RWPE2 (cell line): ENCODE data around the gene BMP7.

Experiments
- ATAC-seq: fragments of 200-7000 bp; cut with Tn5 transposase; 3 replicates; pipeline ENCODE4 v1.9.1; 2021; ENCODE audit warnings: low read depth
- DNase-seq: peaks from one replicate; pipeline ENCODE4 v3.0.0-alpha.2; 2020; ENCODE audit warnings: low spot score
- H3K27ac ChIP-seq: fragments of 450-650 bp; 2 replicates; pipeline ENCODE4 v1.5.1; 2017; ENCODE audit warnings: mild to moderate bottlenecking; ENCODE audit not compliant: poor library complexity, severe bottlenecking
- H3K27me3 ChIP-seq: fragments of 250-450 bp; sonication (Bioruptor Pico); 2 replicates; pipeline ENCODE4 v1.5.1; 2021; ENCODE audit warnings: mild to moderate bottlenecking, moderate library complexity; ENCODE audit not compliant: insufficient read depth, poor library complexity, severe bottlenecking
- H3K36me3 ChIP-seq: fragments of 250-450 bp; sonication (Bioruptor Pico); 2 replicates; pipeline ENCODE4 v1.5.1; 2020; ENCODE audit warnings: low read depth, mild to moderate bottlenecking, moderate library complexity
- H3K4me1 ChIP-seq: fragments of 250-450 bp; sonication (Bioruptor Pico); 2 replicates; pipeline ENCODE4 v1.5.1; 2021; ENCODE audit warnings: mild to moderate bottlenecking, moderate library complexity; ENCODE audit not compliant: insufficient read depth, poor library complexity, severe bottlenecking
- H3K4me3 ChIP-seq: fragments of 250-450 bp; sonication (Bioruptor Pico); 2 replicates; pipeline ENCODE4 v1.5.1; 2021; ENCODE audit warnings: mild to moderate bottlenecking, moderate library complexity; ENCODE audit not compliant: severe bottlenecking
- H3K9me3 ChIP-seq: fragments of 250-450 bp; sonication (Bioruptor Pico); 2 replicates; pipeline ENCODE4 v1.5.1; 2021; ENCODE audit warnings: mild to moderate bottlenecking, moderate library complexity; ENCODE audit not compliant: severe bottlenecking
- CTCF ChIP-seq: fragments of 450-650 bp; IDR thresholded peaks from one replicate; pipeline ENCODE4 v1.5.1; 2017; ENCODE audit warnings: mild to moderate bottlenecking, moderate library complexity; ENCODE audit not compliant: poor library complexity, severe bottlenecking

BMP7 gene

GRCh38 chr20:57278457-57278856, 12.0 kb upstream of the BMP7 start:
- ATAC-seq, result no peak
- Histone ChIP-seq H3K27me3 (peaks cover 86% of the 10 kb centered on the region), H3K27ac (no peak overlapping the region), H3K4me3 (no peak overlapping the region), H3K36me3 (no peaks in the 10 kb centered on the region), H3K9me3 (no peaks in the 10 kb centered on the region), H3K4me1 (no peaks in the 10 kb centered on the region)
- no peak for DNase-seq
- TF ChIP-seq CTCF, result no peak

- no peak for TF ChIP-seq CTCF
Measured at GRCh38 chr20:57277398-57278105, 11.1 kb upstream of the BMP7 start.

GRCh38 chr20:57276221-57276620, 9.8 kb upstream of the BMP7 start:
- H3K4me3 ChIP-seq, result no peak overlapping the region
- DNase-seq, result no peak
- no peaks in the 10 kb centered on the region for H3K36me3 ChIP-seq
- no peak for ATAC-seq
- no peaks in the 10 kb centered on the region for H3K4me1 ChIP-seq
- H3K9me3 ChIP-seq, result no peaks in the 10 kb centered on the region
- H3K27me3 ChIP-seq, result peaks cover 85% of the 10 kb centered on the region
- no peak overlapping the region for H3K27ac ChIP-seq
- TF ChIP-seq CTCF, result no peak

More at GRCh38 chr20:57277398-57278105, 11.1 kb upstream of the BMP7 start:
- Histone ChIP-seq H3K27ac (no peak overlapping the region), H3K27me3 (peaks cover 85% of the 10 kb centered on the region), H3K36me3 (no peaks in the 10 kb centered on the region), H3K4me3 (no peak overlapping the region), H3K9me3 (no peaks in the 10 kb centered on the region), H3K4me1 (no peaks in the 10 kb centered on the region)
- ATAC-seq (no peak), DNase-seq (no peak)

- ATAC-seq, result peak; percentile 73
Measured at GRCh38 chr20:57275813-57276212, 9.4 kb upstream of the BMP7 start.

More at GRCh38 chr20:57275813-57276212, 9.4 kb upstream of the BMP7 start:
- Histone ChIP-seq H3K9me3 (no peaks in the 10 kb centered on the region), H3K4me1 (no peaks in the 10 kb centered on the region), H3K4me3 (no peak overlapping the region), H3K36me3 (no peaks in the 10 kb centered on the region), H3K27ac (no peak overlapping the region), H3K27me3 (peaks cover 85% of the 10 kb centered on the region)
- no peak for TF ChIP-seq CTCF
- DNase-seq, result no peak
